HCT116 (cell line): Measurements from ENCODE around the gene PNPLA6. TPM values are rescaled to one million over a fixed set of nuclear protein-coding genes. Genes with fewer than 3 reads are reported as not detected.

Experiments used
- ATAC-seq: fragments of 200-7000 bp; cut with Tn5 transposase; 2 replicates; pipeline ENCODE4 v1.9.1; 2020; ENCODE audit warnings: mild to moderate bottlenecking, moderate library complexity
- BruUV-seq: library from RNA; stranded (reverse); fragments of 400-500 nt; replicated peaks from 2 replicates; lab custom pipeline; 2021; lab: Mats Ljungman, UMichigan
- CTCF ChIA-PET: fragments of 300-600 bp; sonication (Branson Sonifier 250); formaldehyde crosslinking; loops from one replicate; lab custom pipeline; 2021; ENCODE audit warnings: antibody characterized with exemption; lab: Charles Lee
- POLR2A ChIA-PET: fragments of 300-600, 350-600 bp; sonication (Branson Sonifier 250); formaldehyde crosslinking; loops from one replicate; lab custom pipeline; 2021; ENCODE audit warnings: antibody characterized with exemption; lab: Charles Lee
- RAD21 ChIA-PET, 2 experiments: fragments of 300-600 bp; sonication (Branson Sonifier 250); formaldehyde crosslinking; loops; one replicate each; lab custom pipeline; 2023; ENCODE audit warnings: low total read pairs in 2 of 2; ENCODE audit not compliant: uncharacterized antibody in 2 of 2, unreplicated experiment in 2 of 2, low non-redundant PET in 1 of 2; lab: Charles Lee
- DNase-seq: peaks from one replicate; pipeline ENCODE4 v3.0.0-alpha.2; 2010; ENCODE audit warnings: low read depth, low spot score
- H2AFZ ChIP-seq: fragments of 200-600 bp; shearing (Covaris generic), sonication (generic); 2 replicates; pipeline ENCODE4 v1.6.1; 2017; ENCODE audit warnings: low read depth, mixed run types, mixed read lengths, antibody characterized with exemption, low read length; ENCODE audit not compliant: poor library complexity, severe bottlenecking
- H3K27ac ChIP-seq: 2 replicates; pipeline ENCODE4 v1.5.1; 2012; ENCODE audit warnings: low read depth, low read length
- H3K27me3 ChIP-seq: fragments of 200-600 bp; sonication (generic); 2 replicates; pipeline ENCODE4 v1.6.1; 2016; ENCODE audit warnings: mixed run types, low read length, mixed read lengths; ENCODE audit not compliant: insufficient read depth
- H3K36me3 ChIP-seq, 2 experiments: fragments of 200-500 bp in 1 of 2; fragments of 200-600 bp in 1 of 2; sonication (Bioruptor generic) in 1 of 2; sonication (generic) in 1 of 2; 2 replicates each; pipeline versions ENCODE4 v1.5.1 to v1.6.1; 2014 to 2016; ENCODE audit warnings: low read length in 2 of 2, inconsistent platforms in 1 of 2, mixed read lengths in 1 of 2, mixed run types in 1 of 2; ENCODE audit not compliant: insufficient read depth in 2 of 2, control insufficient read depth in 1 of 2
- H3K4me1 ChIP-seq, 2 experiments: fragments of 200-600 bp in 1 of 2; sonication (generic) in 1 of 2; 2 replicates each; pipeline versions ENCODE4 v1.5.1 to v1.6.1; 2012 to 2017; ENCODE audit warnings: low read length in 2 of 2, inconsistent platforms in 1 of 2, mild to moderate bottlenecking in 1 of 2, mixed read lengths in 1 of 2, mixed run types in 1 of 2, moderate library complexity in 1 of 2; ENCODE audit not compliant: insufficient read depth in 2 of 2, control insufficient read depth in 1 of 2
- H3K4me2 ChIP-seq: fragments of 200-600 bp; sonication (generic); 2 replicates; pipeline ENCODE4 v1.6.1; 2017; ENCODE audit warnings: mixed run types, low read length, mixed read lengths
- H3K4me3 ChIP-seq, 2 experiments: fragments of 200-600 bp in 1 of 2; sonication (generic) in 1 of 2; replicated peaks in 1 of 2; 2 replicates each; pipeline ENCODE4 v1.5.1; 2011 to 2016; ENCODE audit warnings: low read length in 2 of 2, control low read depth in 1 of 2, low read depth in 1 of 2, mild to moderate bottlenecking in 1 of 2, mixed read lengths in 1 of 2, mixed run types in 1 of 2
- H3K79me2 ChIP-seq: fragments of 200-600 bp; sonication (generic); 2 replicates; pipeline ENCODE4 v1.6.1; 2017; ENCODE audit warnings: mild to moderate bottlenecking, mixed run types, low read length, moderate library complexity, mixed read lengths; ENCODE audit not compliant: insufficient read depth
- H3K9ac ChIP-seq: fragments of 200-600 bp; sonication (generic); 2 replicates; pipeline ENCODE4 v1.6.1; 2016; ENCODE audit warnings: low read length, mixed read lengths
- H3K9me2 ChIP-seq: fragments of 200-600 bp; sonication (generic), shearing (Covaris generic); 2 replicates; pipeline ENCODE4 v1.6.1; 2017; ENCODE audit warnings: mixed run types, mild to moderate bottlenecking, moderate library complexity; ENCODE audit not compliant: insufficient read depth
- H3K9me3 ChIP-seq, 2 experiments: fragments of 200-500 bp in 1 of 2; fragments of 200-600 bp in 1 of 2; sonication (Bioruptor generic) in 1 of 2; sonication (generic) in 1 of 2; 2 replicates each; pipeline ENCODE4 v1.6.1; 2014 to 2017; ENCODE audit warnings: low read length in 2 of 2, mixed read lengths in 2 of 2, inconsistent platforms in 1 of 2, low read depth in 1 of 2, mild to moderate bottlenecking in 1 of 2, mixed run types in 1 of 2, moderate library complexity in 1 of 2; ENCODE audit not compliant: control insufficient read depth in 1 of 2, insufficient read depth in 1 of 2
- H4K20me1 ChIP-seq: fragments of 200-600 bp; sonication (generic), shearing (Covaris generic); 2 replicates; pipeline ENCODE4 v1.6.1; 2017; ENCODE audit warnings: mixed run types, mild to moderate bottlenecking, moderate library complexity; ENCODE audit not compliant: insufficient read depth
- CBX3 ChIP-seq: IDR thresholded peaks from 2 replicates; pipeline ENCODE4 v1.6.1; 2012; ENCODE audit warnings: low read depth
- CEBPB ChIP-seq: IDR thresholded peaks from 2 replicates; pipeline ENCODE4 v1.6.1; 2012; ENCODE audit warnings: low read depth
- EGR1 ChIP-seq: IDR thresholded peaks from 2 replicates; pipeline ENCODE4 v1.6.1; 2012; ENCODE audit warnings: low read depth
- ELF1 ChIP-seq: IDR thresholded peaks from 2 replicates; pipeline ENCODE4 v1.6.1; 2012; ENCODE audit warnings: low read depth, borderline replicate concordance
- EZH2 ChIP-seq: fragments of 200-600 bp; sonication (generic); IDR thresholded peaks from 2 replicates; pipeline ENCODE4 v1.6.1; 2017; ENCODE audit warnings: antibody characterized with exemption, mixed run types
- EZH2phosphoT487 ChIP-seq: fragments of 200-600 bp; IDR thresholded peaks from 2 replicates; pipeline ENCODE4 v1.6.1; 2018; ENCODE audit warnings: antibody characterized with exemption, borderline replicate concordance
- FOSL1 ChIP-seq: IDR thresholded peaks from 2 replicates; pipeline ENCODE4 v1.6.1; 2012; ENCODE audit warnings: low read depth
- JUND ChIP-seq: IDR thresholded peaks from 2 replicates; pipeline ENCODE4 v1.6.1; 2012
- POLR2A ChIP-seq: IDR thresholded peaks from 2 replicates; pipeline ENCODE4 v1.7.0; 2011; ENCODE audit warnings: borderline replicate concordance; ENCODE audit not compliant: insufficient read depth, insufficient read length; ENCODE audit errors: extremely low read depth
- POLR2AphosphoS5 ChIP-seq: IDR thresholded peaks from 2 replicates; pipeline ENCODE4 v1.6.1; 2011; ENCODE audit warnings: mild to moderate bottlenecking, low read depth, low read length, moderate library complexity
- RAD21 ChIP-seq: IDR thresholded peaks from 2 replicates; pipeline ENCODE4 v1.6.1; 2012; ENCODE audit warnings: low read depth, mild to moderate bottlenecking
- SP1 ChIP-seq: IDR thresholded peaks from 2 replicates; pipeline ENCODE4 v1.6.1; 2012; ENCODE audit warnings: low read depth
- TCF7L2 ChIP-seq: IDR thresholded peaks from 2 replicates; pipeline ENCODE4 v1.7.0; 2011; ENCODE audit warnings: borderline replicate concordance, inconsistent platforms; ENCODE audit not compliant: insufficient read depth, insufficient read length; ENCODE audit errors: extremely low read depth
- YY1 ChIP-seq: IDR thresholded peaks from 2 replicates; pipeline ENCODE4 v1.6.1; 2011; ENCODE audit warnings: low read length, low read depth, moderate library complexity, mild to moderate bottlenecking; ENCODE audit not compliant: insufficient replicate concordance; ENCODE audit errors: extremely low read depth
- ZFX ChIP-seq: fragments of 450-650 bp; IDR thresholded peaks from 2 replicates; pipeline ENCODE4 v1.6.1; 2017
- ZNF274 ChIP-seq: fragments of 200-500 bp; sonication (Bioruptor generic); IDR thresholded peaks from 2 replicates; pipeline ENCODE4 v1.6.1; 2014; ENCODE audit warnings: mild to moderate bottlenecking, low read depth, low read length, inconsistent platforms
- intact Hi-C: fragments of 100-400 bp; cut with micrococcal nuclease; formaldehyde crosslinking; loops from 2 replicates; pipeline ENCODE4 v1.10.0; 2022
- total RNA-seq: library from RNA; stranded (reverse); gene quantifications from one replicate; pipeline ENCODE4 v1.2.1, GENCODE V29; 2021; ENCODE audit not compliant: unreplicated experiment
- TF ChIP-seq, protein P1 (sequence below): IDR thresholded peaks from 2 replicates; pipeline ENCODE4 v1.6.1; 2012
- TF ChIP-seq, protein P2 (sequence below): IDR thresholded peaks from 2 replicates; pipeline ENCODE4 v1.6.1; 2012
- TF ChIP-seq, protein P3 (sequence below): IDR thresholded peaks from 2 replicates; pipeline ENCODE4 v1.6.1; 2011; ENCODE audit warnings: mild to moderate bottlenecking, low read length, moderate library complexity; ENCODE audit not compliant: insufficient replicate concordance; ENCODE audit errors: extremely low read depth
- TF ChIP-seq, protein P4 (sequence below): IDR thresholded peaks from 2 replicates; pipeline ENCODE4 v1.6.1; 2012; ENCODE audit warnings: low read depth

PNPLA6 gene
- total RNA-seq, 1 experiment from 2014 or later, result 159 TPM

DNA sequence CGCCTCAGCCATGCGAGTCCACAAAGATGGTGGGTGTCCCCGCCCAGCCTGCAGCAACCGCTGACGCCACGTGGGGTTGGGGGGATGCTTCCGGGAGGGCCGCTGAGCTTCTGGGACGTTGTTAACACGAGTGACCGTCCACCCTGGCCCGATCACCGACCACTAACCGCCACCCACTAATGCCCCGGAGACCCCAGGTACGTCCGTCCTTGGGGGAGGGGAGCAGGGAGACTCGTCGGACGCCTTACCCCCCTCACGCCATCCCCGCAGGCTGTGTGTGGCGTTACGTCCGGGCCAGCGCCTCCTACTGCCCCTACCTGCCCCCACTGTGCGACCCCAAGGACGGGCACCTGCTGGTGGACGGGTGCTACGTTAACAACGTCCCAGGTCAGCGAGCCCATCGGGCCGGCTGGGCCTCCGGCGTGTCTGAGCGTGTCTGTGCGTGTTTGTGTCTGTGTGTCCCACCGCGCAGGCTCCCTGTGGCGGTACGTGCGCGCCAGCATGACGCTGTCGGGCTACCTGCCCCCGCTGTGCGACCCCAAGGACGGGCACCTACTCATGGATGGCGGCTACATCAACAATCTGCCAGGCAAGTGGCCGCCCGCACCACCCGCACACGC, 21.3 kb downstream of the PNPLA6 start (continued):
- TF ChIP-seq ZNF274 (no peak), POLR2AphosphoS5 (no peak), EZH2 (no peak), TCF7L2 (no peak), SP1 (no peak), POLR2A (no peak), RAD21 (no peak), EGR1 (no peak), ZFX (no peak), ELF1 (no peak), FOSL1 (no peak)
- TF ChIP-seq, protein P1, sequence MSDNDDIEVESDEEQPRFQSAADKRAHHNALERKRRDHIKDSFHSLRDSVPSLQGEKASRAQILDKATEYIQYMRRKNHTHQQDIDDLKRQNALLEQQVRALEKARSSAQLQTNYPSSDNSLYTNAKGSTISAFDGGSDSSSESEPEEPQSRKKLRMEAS, result no peak

- H4K20me1 ChIP-seq, result no peaks in the 10 kb centered on the region
- H3K27me3 ChIP-seq, result no peaks in the 10 kb centered on the region
- no peaks in the 10 kb centered on the region for H3K79me2 ChIP-seq
- no peak for ATAC-seq
- TF ChIP-seq, protein P2, sequence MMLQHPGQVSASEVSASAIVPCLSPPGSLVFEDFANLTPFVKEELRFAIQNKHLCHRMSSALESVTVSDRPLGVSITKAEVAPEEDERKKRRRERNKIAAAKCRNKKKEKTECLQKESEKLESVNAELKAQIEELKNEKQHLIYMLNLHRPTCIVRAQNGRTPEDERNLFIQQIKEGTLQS, result no peak
- no peak for TF ChIP-seq EZH2
- TF ChIP-seq YY1, result no peak
- TF ChIP-seq JUND, result no peak
- no peak for TF ChIP-seq CBX3
- TF ChIP-seq, protein P3, sequence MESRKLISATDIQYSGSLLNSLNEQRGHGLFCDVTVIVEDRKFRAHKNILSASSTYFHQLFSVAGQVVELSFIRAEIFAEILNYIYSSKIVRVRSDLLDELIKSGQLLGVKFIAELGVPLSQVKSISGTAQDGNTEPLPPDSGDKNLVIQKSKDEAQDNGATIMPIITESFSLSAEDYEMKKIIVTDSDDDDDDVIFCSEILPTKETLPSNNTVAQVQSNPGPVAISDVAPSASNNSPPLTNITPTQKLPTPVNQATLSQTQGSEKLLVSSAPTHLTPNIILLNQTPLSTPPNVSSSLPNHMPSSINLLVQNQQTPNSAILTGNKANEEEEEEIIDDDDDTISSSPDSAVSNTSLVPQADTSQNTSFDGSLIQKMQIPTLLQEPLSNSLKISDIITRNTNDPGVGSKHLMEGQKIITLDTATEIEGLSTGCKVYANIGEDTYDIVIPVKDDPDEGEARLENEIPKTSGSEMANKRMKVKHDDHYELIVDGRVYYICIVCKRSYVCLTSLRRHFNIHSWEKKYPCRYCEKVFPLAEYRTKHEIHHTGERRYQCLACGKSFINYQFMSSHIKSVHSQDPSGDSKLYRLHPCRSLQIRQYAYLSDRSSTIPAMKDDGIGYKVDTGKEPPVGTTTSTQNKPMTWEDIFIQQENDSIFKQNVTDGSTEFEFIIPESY, result no peak
- TF ChIP-seq, protein P4, sequence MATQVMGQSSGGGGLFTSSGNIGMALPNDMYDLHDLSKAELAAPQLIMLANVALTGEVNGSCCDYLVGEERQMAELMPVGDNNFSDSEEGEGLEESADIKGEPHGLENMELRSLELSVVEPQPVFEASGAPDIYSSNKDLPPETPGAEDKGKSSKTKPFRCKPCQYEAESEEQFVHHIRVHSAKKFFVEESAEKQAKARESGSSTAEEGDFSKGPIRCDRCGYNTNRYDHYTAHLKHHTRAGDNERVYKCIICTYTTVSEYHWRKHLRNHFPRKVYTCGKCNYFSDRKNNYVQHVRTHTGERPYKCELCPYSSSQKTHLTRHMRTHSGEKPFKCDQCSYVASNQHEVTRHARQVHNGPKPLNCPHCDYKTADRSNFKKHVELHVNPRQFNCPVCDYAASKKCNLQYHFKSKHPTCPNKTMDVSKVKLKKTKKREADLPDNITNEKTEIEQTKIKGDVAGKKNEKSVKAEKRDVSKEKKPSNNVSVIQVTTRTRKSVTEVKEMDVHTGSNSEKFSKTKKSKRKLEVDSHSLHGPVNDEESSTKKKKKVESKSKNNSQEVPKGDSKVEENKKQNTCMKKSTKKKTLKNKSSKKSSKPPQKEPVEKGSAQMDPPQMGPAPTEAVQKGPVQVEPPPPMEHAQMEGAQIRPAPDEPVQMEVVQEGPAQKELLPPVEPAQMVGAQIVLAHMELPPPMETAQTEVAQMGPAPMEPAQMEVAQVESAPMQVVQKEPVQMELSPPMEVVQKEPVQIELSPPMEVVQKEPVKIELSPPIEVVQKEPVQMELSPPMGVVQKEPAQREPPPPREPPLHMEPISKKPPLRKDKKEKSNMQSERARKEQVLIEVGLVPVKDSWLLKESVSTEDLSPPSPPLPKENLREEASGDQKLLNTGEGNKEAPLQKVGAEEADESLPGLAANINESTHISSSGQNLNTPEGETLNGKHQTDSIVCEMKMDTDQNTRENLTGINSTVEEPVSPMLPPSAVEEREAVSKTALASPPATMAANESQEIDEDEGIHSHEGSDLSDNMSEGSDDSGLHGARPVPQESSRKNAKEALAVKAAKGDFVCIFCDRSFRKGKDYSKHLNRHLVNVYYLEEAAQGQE, result no peak
- TF ChIP-seq EZH2phosphoT487, result no peak
- TF ChIP-seq CEBPB, result no peak
- TF ChIP-seq POLR2AphosphoS5, result no peak
- no peak overlapping the region for H3K4me3 ChIP-seq
- H3K36me3 ChIP-seq, result peaks cover 6 to 8% of the 10 kb centered on the region in 2 experiments; a peak in 3 of 4 replicates
- no peaks in the 10 kb centered on the region for H3K9me3 ChIP-seq
- H2AFZ ChIP-seq, result no peak overlapping the region
- no peak overlapping the region for H3K4me2 ChIP-seq
- intact Hi-C loops, result no loop called here
- DNase-seq, result no peak
- no TSS peak for BruUV-seq
- no peaks in the 10 kb centered on the region for H3K4me1 ChIP-seq
- H3K27ac ChIP-seq, result no peak overlapping the region
- H3K9me2 ChIP-seq, result no peaks in the 10 kb centered on the region
- RAD21 ChIA-PET, result no interaction called here
- H3K9ac ChIP-seq, result no peak overlapping the region
- CTCF ChIA-PET, result no interaction called here
- POLR2A ChIA-PET, result no interaction called here
These were observed 23.1 kb downstream of the PNPLA6 start for GRCh38 chr19:7558667-7559066.
